Right lobe of liver (tissue), 4 donors: ENCODE measurements around the gene LIMS1.

Experiments
- POLR2A ChIP-seq: fragments of 450-650 bp; IDR thresholded peaks from one replicate; pipeline ENCODE4 v1.6.1; 2017; ENCODE audit warnings: antibody characterized with exemption, mild to moderate bottlenecking
- TF ChIP-seq, protein P1 (sequence below), 4 donors: fragments of 200-600 bp in 3 of 4; fragments of 450-650 bp in 1 of 4; IDR thresholded peaks; one replicate each; pipeline versions ENCODE4 v1.5.1 to v1.8.0; 2016 to 2022; ENCODE audit warnings: antibody characterized with exemption in 4 of 4, mild to moderate bottlenecking in 2 of 4
- donor health status: DM: no; HTN: no; CAD: no.
- donor health status: DM: no; HTN: no; CAD: no.
- donor health status: DM: no; HTN: yes; CAD: no.

DNA sequence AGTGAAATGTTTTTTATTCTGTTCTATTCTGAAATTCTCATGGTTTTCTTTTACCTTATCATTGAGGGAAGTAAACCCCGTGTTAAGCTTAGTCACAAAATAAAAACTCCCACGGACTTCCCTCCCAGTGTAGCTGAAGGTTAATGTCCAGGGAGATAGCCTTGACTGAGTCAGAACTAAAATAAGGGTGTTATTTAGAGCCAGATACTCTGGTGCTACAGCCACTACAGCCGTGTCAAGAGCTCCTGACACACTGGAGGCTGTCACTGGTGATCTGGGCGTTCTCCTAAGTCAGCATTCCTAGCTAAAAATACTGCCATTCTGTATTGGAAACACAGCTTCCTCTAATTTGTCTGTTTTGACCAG is 103.0 kb downstream of the LIMS1 start:
- no peak for TF ChIP-seq POLR2A
- TF ChIP-seq, protein P1, sequence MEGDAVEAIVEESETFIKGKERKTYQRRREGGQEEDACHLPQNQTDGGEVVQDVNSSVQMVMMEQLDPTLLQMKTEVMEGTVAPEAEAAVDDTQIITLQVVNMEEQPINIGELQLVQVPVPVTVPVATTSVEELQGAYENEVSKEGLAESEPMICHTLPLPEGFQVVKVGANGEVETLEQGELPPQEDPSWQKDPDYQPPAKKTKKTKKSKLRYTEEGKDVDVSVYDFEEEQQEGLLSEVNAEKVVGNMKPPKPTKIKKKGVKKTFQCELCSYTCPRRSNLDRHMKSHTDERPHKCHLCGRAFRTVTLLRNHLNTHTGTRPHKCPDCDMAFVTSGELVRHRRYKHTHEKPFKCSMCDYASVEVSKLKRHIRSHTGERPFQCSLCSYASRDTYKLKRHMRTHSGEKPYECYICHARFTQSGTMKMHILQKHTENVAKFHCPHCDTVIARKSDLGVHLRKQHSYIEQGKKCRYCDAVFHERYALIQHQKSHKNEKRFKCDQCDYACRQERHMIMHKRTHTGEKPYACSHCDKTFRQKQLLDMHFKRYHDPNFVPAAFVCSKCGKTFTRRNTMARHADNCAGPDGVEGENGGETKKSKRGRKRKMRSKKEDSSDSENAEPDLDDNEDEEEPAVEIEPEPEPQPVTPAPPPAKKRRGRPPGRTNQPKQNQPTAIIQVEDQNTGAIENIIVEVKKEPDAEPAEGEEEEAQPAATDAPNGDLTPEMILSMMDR (IDR thresholded peaks at IDR 0.05) = no peak
